Suprapubic skin (tissue), 3 donors: ENCODE results near the gene JMJD4.

Experiments
- CTCF ChIP-seq, 2 donors: fragments of 200-600 bp in 1 of 2; fragments of 450-650 bp in 1 of 2; sonication (generic) in 1 of 2; IDR thresholded peaks; one replicate each; pipeline ENCODE4 v1.5.1; 2016 to 2019; ENCODE audit warnings: antibody characterized with exemption in 2 of 2, mild to moderate bottlenecking in 1 of 2, moderate library complexity in 1 of 2
- EP300 ChIP-seq: sonication (generic); formaldehyde crosslinking; IDR thresholded peaks from one replicate; pipeline ENCODE4 v1.6.1; 2017; ENCODE audit warnings: antibody characterized with exemption

- TF ChIP-seq EP300, result no peak
- TF ChIP-seq CTCF (IDR thresholded peaks at IDR 0.05), result no peak
Measured at GRCh38 chr1:227745568-227746265, 10.6 kb upstream of the JMJD4 start.
